Ovary (tissue), 9 donors: ENCODE measurements around the gene ROBO2. TPM values are rescaled to one million over a fixed set of nuclear protein-coding genes. Genes with fewer than 3 reads are reported as not detected.

ENCODE experiments used
- DNase-seq, 5 donors: peaks; one replicate each; pipeline ENCODE4 v3.0.0-alpha.2; 2019 to 2020
- H3K27ac ChIP-seq, 2 donors: fragments of 200-600 bp; one replicate each; pipeline versions ENCODE4 v1.5.1 to v1.8.0; 2019 to 2022
- H3K27me3 ChIP-seq: fragments of 200-600 bp; one replicate; pipeline ENCODE4 v1.8.0; 2022
- H3K36me3 ChIP-seq: fragments of 200-600 bp; sonication (generic); one replicate; pipeline ENCODE4 v1.5.1; 2019
- H3K4me1 ChIP-seq: one replicate; pipeline ENCODE4 v1.8.1; 2013; ENCODE audit warnings: mild to moderate bottlenecking, moderate library complexity; ENCODE audit not compliant: insufficient read depth
- H3K4me3 ChIP-seq: fragments of 200-600 bp; sonication (generic); one replicate; pipeline ENCODE4 v1.5.1; 2017
- H3K9me3 ChIP-seq, 2 donors: fragments of 200-600 bp in 1 of 2; sonication (generic) in 1 of 2; one replicate each; pipeline versions ENCODE4 v1.5.1 to v1.8.1; 2013 to 2019; ENCODE audit warnings: mild to moderate bottlenecking in 1 of 2, moderate library complexity in 1 of 2
- EP300 ChIP-seq: sonication (generic); formaldehyde crosslinking; IDR thresholded peaks from one replicate; pipeline ENCODE4 v1.6.1; 2017; ENCODE audit warnings: antibody characterized with exemption
- POLR2A ChIP-seq: fragments of 450-650 bp; IDR thresholded peaks from one replicate; pipeline ENCODE4 v1.6.1; 2017; ENCODE audit warnings: antibody characterized with exemption, mild to moderate bottlenecking, moderate library complexity
- WGBS, 3 donors: extraction: QIAGEN DNeasy Blood & Tissue Kit in 1 of 3; methylation state at CpG; one replicate each; pipeline versions ENCODE4 v1.1.5 to v1.1.7; 2013 to 2017; 5-methylcytosine and 5-hydroxymethylcytosine counted together
- intact Hi-C, 4 donors: fragments of 100-400 bp; cut with DNase I; formaldehyde crosslinking; loops; one replicate each; pipeline versions ENCODE4 v1.11.0 to v1.15.1; 2022 to 2023
- polyA plus RNA-seq, 2 donors: library from polyadenylated mRNA; stranded (reverse); fragments of 200-250 nt in 1 of 2; fragments of 350-450 nt in 1 of 2; fragmentation: Illumina TruSeq in 1 of 2; extraction: RNeasy Lipid Tissue Mini Kit (QIAGEN cat#74804) in 1 of 2; gene quantifications; one replicate each; pipeline ENCODE4 v1.2.3, GENCODE V29; 2013 to 2014
- total RNA-seq, 7 donors: library from RNA; depleted of rRNA in 2 of 7; stranded (reverse); fragments of >200 nt in 2 of 7; fragmentation: NEBNext Ultra II Directional in 3 of 7; extraction: Animal tissue kit (Norgen Biotek cat#: 25700) in 3 of 7; gene quantifications; one replicate each; pipeline versions ENCODE4 v1.1.0 to v1.2.4, GENCODE V29; 2016 to 2023
- TF ChIP-seq, protein P1 (sequence below), 3 donors: fragments of 450-650 bp in 2 of 3; fragments of 200-600 bp in 1 of 3; IDR thresholded peaks; one replicate each; pipeline versions ENCODE4 v1.5.1 to v1.8.0; 2016 to 2022; ENCODE audit warnings: antibody characterized with exemption in 3 of 3, mild to moderate bottlenecking in 1 of 3
- donor health status: DM: no; HTN: no; CAD: no; lungs with moderate emphysema.
- donor health status: DM: no; HTN: no; CAD: no.
- donor health status: Bipolar disorder and iron deficiency.
- donor health status: DM: yes; HTN: yes; CAD: no.
- donor health status: DM: no; HTN: no; CAD: no.
- donor health status: DM: yes; HTN: yes; CAD: no.

Gene ROBO2
- total and polyA plus RNA-seq, 9 donors, result 3.4 to 14.8 (median 5.6) TPM

DNA sequence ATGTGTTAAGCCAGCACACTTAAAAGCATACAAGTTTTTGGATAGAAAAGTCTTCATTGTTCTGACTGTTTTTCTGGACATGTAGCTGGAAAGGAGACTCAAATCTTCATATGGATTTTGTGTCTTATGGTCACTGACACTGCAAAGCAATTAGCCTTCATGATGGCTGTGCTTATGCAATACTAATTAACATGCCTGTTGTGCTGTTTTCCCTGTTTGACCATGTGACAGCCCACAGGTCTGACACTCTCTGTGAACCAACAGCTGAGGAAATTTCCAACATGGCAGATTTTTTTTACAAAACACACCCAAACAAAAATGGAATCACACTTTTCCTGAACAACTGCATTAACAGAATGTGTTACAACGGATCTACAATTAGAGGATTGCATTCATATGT lies 248.4 kb downstream of the ROBO2 start:
- DNase-seq, result no peak
- Histone ChIP-seq H3K4me1 (no peaks in the 10 kb centered on the region), H3K36me3 (no peaks in the 10 kb centered on the region), H3K9me3 (no peaks in the 10 kb centered on the region), H3K4me3 (no peak overlapping the region), H3K27ac (no peak overlapping the region), H3K27me3 (no peaks in the 10 kb centered on the region)
- intact Hi-C loops, result no loop called here
- 91 to 95% (median 95%) methylated on average over 1 of the region's 1 CpG for WGBS, 3 donors
- TF ChIP-seq POLR2A, result no peak

DNA sequence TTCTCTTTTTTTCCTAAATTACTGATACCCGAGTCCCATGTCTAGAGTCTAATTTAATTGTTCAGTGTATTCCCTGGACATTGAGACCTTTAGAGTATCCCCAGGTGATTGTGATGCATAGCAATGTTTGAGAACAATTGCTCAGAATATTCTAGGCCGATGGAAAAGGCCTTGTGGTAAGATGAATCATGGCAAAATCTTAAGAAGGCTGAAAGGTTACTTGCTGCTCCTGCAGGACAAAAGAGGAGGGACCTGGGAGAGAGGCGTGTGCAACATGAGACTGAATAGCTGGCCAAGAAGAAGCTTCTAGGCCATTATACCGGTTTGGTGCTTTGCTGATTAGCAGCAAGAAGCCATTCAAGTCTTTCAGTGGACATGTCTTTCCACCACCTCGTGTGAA lies 256.6 kb downstream of the ROBO2 start:
- WGBS, 3 donors, result 85 to 91% (median 86%) methylated on average over 5 of the region's 5 CpGs
- no peaks in the 10 kb centered on the region for H3K4me1 ChIP-seq
- no peak overlapping the region for H3K27ac ChIP-seq
- DNase-seq, result no peak
- no peak overlapping the region for H3K4me3 ChIP-seq
- H3K27me3 ChIP-seq, result no peaks in the 10 kb centered on the region
- no peaks in the 10 kb centered on the region for H3K36me3 ChIP-seq
- TF ChIP-seq POLR2A (no peak), EP300 (no peak)
- TF ChIP-seq, protein P1, sequence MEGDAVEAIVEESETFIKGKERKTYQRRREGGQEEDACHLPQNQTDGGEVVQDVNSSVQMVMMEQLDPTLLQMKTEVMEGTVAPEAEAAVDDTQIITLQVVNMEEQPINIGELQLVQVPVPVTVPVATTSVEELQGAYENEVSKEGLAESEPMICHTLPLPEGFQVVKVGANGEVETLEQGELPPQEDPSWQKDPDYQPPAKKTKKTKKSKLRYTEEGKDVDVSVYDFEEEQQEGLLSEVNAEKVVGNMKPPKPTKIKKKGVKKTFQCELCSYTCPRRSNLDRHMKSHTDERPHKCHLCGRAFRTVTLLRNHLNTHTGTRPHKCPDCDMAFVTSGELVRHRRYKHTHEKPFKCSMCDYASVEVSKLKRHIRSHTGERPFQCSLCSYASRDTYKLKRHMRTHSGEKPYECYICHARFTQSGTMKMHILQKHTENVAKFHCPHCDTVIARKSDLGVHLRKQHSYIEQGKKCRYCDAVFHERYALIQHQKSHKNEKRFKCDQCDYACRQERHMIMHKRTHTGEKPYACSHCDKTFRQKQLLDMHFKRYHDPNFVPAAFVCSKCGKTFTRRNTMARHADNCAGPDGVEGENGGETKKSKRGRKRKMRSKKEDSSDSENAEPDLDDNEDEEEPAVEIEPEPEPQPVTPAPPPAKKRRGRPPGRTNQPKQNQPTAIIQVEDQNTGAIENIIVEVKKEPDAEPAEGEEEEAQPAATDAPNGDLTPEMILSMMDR (IDR thresholded peaks at IDR 0.05), result no peak
- no peaks in the 10 kb centered on the region for H3K9me3 ChIP-seq
- intact Hi-C loops, result no loop called here

DNA sequence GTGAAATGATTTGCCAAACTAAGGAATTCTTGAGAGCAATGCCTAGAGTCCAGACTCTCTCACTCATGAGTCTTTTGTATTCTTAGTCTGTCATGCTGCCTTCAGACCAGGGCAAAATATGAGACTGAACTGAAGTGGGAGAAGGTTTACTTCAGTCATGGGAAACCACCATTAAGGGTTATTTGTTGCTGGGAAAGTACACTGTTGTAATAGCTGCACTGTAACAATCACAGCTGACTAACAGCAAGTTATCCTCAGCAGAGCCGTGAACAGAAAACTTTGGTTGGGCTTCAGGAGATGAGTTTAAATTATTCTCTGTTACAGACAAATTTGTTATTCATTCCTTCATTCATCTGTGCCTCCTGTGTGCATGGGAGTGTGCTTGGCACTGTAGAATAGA lies 258.5 kb downstream of the ROBO2 start:
- TF ChIP-seq EP300, result no peak
- TF ChIP-seq, protein P1 (IDR thresholded peaks at IDR 0.05), result no peak
- no peak for TF ChIP-seq POLR2A
- no peak for DNase-seq
- H3K36me3 ChIP-seq, result no peaks in the 10 kb centered on the region
- H3K27me3 ChIP-seq, result no peaks in the 10 kb centered on the region
- no peaks in the 10 kb centered on the region for H3K4me1 ChIP-seq
- no peak overlapping the region for H3K27ac ChIP-seq
- intact Hi-C loops, result no loop called here
- 7 to 25% (median 14%) methylated on average over 1 of the region's 1 CpG for WGBS, 3 donors
- no peaks in the 10 kb centered on the region for H3K9me3 ChIP-seq
- no peak overlapping the region for H3K4me3 ChIP-seq

DNA sequence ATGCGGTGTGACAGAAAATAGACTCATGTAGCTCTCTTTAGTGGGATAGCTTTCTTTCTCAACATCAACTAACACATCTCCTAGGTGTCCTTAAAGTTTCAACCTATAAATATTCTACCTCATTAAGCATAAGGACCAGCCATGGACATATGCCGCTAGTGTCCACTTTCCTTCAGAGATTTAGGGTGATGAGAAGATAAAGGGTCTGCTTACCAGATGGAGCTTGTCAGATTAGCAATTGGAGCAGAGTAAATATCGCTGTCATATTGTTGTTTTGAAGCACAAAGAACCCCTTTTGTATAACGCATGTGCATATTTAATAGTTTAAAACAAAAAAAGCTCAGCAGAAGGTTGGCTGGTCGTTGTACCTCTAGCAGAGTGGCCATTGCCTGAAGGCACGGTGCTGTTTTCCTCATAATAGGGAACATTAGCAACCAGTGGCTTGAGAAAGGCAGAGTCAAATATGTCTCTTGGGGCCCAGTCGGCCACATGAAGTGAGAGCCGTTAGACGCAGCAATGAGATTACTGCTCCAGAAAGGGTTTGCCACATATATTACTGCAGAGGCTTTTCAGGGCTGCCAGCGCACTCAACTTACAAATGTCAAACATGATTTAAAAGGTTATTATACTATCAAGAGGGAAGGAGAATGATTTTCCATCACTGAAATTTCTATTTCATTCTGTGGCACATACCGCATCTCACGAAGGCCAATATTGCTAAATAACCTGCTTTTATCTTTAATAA lies 264.2 kb downstream of the ROBO2 start:
- peaks cover 2% of the 10 kb centered on the region for H3K27me3 ChIP-seq
- H3K4me1 ChIP-seq, result no peaks in the 10 kb centered on the region
- TF ChIP-seq POLR2A, result no peak
- TF ChIP-seq, protein P1 (IDR thresholded peaks at IDR 0.05), result no peak
- TF ChIP-seq EP300, result no peak
- WGBS, 3 donors, result 84 to 91% (median 86%) methylated on average over 12 of the region's 12 CpGs
- intact Hi-C loops, result no loop called here
- no peak for DNase-seq
- H3K27ac ChIP-seq, result no peak overlapping the region
- no peak overlapping the region for H3K4me3 ChIP-seq
- no peaks in the 10 kb centered on the region for H3K9me3 ChIP-seq
- H3K36me3 ChIP-seq, result no peaks in the 10 kb centered on the region

DNA sequence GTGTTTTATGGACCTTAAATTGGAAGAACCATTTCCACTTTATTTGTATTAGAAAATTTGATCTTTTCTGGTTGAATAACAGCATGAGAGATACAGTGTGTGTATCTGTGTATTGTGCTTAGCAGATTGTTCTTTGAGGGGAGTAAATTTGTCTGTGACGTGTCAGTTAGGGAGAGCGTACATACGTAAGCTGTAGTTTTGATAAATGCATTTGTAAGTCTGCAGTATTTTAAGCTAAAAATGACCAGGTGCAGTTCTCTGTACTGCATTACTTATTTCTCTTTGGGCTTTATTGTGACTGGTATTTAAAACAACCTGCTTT lies 264.8 kb downstream of the ROBO2 start:
- H3K4me1 ChIP-seq, result no peaks in the 10 kb centered on the region
- no peak for TF ChIP-seq POLR2A
- no peak for TF ChIP-seq EP300
- TF ChIP-seq, protein P1 (IDR thresholded peaks at IDR 0.05), result no peak
- no peaks in the 10 kb centered on the region for H3K9me3 ChIP-seq
- H3K27ac ChIP-seq, result no peak overlapping the region
- intact Hi-C loops, result no loop called here
- WGBS, 3 donors, result 32 to 94% (median 67%) methylated on average over 3 of the region's 3 CpGs
- no peaks in the 10 kb centered on the region for H3K36me3 ChIP-seq
- no peak overlapping the region for H3K4me3 ChIP-seq
- no peak for DNase-seq
- peaks cover 2% of the 10 kb centered on the region for H3K27me3 ChIP-seq
